NCI-H2029 treated with DMSO at 0.1 percent for 48 hours (cell line): ENCODE measurements around the gene PET100.

Source experiments
- DNase-seq: peaks from one replicate; lab custom pipeline; 2025; lab: John Stamatoyannopoulos, UW

Gene PET100

DNA sequence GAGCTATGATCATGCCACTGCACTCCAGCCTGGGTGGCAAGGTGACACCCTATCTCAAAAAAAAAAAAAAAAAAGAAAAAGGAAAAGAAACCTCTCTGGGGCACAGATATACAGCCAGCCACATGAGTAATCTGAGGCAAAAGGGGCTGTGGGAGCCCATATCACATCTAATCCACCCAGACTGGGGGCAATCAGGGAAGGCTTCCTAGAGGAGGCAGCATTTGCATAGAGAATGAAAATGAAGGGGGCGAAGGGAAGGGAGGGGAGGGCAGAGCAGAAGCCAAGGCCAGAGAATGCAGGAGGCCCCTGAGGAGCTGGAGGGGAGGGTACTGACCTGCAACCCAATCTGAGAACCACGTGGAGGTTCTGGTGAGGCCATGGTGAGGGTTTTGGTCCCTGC lies 20.6 kb downstream of the PET100 start:
- DNase-seq = no peak

DNA sequence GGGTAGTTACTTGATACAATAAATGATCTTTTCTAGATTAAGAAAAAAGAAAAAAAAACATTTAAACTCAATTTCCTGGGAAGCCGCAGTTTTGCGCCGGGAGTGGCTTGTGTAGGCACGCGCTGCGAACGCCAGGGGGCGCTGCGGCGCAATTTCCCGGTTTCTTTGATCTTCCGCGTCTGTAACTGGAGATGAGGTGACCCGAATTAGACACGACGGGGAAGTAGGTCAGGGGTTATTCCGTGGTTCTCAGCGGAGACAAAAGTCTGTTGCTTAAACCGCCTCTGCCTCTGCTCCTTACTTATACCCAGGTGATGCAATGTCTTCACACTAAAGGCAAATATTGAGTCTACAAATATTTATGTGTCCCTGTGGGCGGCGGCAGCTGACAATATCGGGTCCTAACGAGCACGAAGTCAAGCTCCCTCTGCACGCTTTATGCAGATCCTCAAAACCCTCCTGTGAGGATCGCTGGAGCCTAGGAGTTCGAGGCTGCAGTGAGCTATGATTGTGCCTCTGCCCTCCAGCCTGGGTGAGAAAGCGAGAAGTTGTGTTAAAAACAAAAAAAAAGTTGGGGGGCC lies 22.6 kb downstream of the PET100 start:
- DNase-seq = peak; percentile 72

DNA sequence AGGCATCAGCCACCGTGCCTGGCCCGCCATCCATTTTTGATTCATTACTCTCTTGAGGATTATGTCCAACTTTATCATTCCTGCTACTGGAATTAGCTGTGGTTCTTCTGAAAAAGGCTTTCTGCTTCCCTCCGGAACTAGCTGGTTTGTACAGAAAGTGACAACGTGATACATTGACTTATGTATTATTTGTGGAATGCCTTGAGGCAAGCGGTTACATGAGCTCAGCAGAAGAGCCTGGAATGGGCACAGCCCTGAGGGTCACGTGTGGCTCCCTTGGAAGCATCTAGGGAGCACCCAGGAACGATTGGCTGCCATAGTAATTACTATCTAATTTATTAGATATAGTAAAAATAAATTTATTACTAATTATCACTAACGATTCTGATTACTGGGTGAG lies 24.8 kb downstream of the PET100 start:
- no peak for DNase-seq

DNA sequence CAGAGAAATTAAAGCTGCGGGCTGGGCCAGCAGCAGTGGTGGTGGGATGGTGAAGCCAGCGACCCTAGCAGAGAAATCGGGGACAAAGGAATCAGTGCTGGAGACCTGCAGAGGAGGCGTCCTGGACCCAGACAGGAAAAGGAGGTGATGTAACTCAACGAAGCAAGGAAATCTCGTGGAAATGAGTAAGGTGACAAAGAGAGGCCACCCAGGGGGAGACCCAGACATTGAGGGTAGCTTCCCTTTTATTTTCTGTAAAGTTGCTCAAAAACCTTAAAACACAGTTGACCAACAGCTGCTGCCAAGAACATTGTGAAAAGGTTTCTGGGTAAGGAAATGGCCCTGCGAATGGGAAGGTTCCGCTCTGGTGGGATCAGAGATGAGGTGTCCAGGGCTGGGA lies 26.0 kb downstream of the PET100 start:
- DNase-seq = no peak

DNA sequence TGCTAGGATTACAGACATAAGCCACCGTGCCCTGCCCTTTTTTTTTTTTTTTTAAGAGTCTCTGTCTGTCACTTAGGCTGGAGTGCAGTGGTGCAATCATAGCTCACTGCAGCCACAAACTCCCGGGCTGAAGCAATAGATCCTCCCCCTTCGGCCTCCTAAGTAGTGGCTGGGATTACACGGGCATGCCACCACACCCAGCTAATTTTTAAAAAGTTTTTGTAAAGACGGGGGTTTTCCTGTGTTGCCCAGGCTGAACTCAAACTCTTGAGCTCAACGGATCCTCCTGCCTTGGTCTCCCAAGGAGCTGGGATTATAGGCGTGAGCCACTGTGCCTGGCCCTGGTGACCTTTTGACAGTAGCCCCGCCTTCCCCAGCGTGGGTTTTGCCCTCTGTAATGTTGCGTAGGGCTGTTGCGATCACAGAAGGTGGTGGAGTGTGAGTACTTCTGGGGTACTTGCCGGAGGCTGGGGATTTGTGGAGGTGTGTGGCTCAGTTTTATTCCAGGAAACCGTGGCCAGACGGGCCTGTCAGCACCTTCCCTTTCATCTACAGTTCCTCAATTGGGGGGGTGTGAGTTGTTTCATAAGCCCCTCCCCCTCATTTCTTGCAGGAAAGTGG lies 27.6 kb downstream of the PET100 start:
- no peak for DNase-seq

DNA sequence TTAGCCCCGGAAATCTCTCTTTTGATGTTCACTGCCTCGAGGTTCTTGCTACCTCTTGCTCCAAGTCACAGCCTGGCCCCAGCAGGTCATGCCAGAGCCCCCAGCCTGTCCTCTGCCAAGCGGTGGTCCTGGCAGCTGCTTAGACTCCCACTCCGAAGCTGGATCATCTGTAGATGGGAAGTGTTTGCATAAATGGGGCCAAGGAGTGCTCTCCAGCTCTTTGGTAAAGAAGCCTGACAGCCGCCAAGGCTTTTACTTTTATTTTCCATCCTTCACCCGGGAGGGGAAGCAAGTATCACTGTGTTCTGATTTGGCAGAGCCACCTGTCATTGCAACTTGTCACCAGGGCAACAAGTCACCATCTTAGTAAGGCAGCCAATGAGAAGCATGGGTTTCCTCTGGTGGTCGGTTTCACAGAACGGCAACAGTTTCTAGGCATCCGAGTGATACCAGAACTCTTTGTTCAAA lies 28.7 kb downstream of the PET100 start:
- no peak for DNase-seq

DNA sequence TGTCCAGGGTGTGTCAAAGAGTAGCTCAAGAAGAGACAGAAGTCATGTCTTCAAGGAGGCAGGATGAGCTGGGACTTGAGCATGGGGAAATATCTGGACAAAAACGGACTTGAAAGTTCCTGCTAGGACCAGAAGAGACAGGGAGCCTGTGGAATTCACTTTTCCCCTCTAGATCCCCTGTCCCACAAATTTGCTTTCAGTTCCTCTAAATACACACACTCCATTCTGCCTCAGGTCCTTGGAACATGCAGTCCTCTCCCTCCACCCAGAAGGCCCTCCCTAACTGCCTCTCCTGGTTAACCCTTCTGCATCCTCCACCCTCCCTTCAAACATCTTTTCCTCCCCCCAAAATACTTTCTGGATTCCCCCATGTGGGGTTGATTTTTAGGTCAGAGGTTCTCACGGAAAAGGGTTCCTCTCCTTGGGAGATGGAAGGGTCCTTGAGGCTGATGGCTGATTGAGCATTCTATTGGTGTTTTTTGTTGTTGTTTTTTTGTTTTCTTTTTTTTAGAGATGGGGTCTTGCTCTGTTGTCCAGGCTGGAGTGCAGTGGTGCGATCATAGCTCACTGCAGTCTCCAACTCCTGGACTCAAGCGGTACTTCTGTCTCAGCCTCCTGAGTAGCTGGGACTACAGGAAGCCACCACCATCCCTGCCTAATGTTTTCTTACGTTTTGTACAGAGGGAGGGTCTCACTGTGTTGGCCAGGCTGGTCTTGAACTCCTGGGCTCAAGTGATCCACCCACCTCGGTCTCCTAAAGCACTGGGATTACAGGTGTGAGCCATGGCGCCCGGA lies 32.3 kb downstream of the PET100 start:
- no peak for DNase-seq

DNA sequence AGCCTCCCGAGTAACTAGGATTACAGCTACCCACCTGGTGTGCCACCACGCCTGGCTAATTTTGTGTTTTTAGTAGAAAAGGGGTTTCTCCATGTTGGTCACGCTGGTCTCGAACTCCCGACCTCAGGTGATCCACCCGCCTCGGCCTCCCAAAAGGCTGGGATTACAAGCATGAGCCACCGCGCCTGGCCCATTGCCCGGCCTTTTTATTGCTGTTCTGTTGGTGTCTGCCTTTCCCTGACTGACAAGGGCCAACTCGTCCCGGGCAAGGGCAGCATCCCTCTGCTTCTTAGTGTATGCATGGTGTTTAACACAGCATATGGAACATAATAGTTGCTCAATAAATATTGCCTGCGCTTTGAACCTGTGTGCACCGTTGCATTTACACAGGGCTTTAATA lies 33.1 kb downstream of the PET100 start:
- DNase-seq = no peak

DNA sequence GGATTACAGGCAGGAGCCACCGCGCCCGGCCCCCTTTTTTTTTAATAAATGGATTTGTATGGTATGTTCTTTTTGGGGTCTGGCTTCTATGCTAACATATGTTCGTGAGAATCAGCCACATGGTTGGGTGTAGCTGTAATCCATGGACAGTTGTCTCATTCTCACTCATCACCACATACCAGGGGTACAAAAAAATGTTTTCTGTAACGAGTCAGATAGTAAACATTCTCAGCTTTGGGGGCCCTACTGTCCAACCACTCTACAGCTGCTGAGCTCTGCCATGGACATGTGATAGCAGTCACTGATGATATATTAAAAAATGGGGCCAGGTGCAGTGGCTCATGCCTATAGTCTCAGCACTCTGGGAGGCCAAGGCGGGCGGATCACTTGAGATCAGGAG lies 34.1 kb downstream of the PET100 start:
- no peak for DNase-seq

DNA sequence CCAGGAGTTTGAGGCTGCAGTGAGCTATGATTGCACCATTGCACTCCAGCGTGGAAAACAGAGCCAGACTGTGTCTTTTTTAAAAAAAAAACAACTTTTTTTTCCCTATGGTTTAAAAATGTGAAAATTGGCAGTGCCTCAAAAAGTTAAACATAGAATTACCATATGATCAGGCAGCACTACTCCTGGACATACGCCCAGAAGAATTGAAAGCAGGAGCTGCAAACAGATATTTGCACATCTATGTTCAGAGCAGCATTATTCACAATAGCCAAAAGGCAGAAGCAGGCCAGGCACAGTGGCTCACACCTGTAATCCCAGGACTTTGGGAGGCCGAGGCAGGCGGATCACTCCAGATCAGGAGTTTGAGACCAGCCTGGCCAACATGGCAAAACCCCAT lies 35.5 kb downstream of the PET100 start:
- DNase-seq = no peak

DNA sequence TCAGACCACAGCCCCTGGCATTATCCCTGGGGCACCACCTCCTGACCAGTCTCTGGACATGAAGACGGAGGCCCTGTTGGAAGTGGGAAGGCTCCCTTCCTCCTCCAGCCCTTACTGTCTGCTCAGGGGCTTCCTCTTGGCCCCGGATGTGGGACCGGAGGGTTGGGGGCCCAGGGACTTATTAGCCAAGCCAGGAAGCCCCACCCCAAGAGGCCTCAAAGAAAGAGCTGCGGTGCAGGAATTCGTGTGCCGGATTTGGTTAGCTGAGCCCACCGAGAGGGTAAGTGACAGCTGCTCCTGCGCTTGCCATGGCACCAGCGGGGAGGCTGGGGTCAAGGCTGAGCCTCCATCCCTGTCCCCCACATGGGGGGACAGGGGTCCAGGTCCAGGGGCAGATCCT lies 39.2 kb downstream of the PET100 start, which contains the start of gene RETN:
Gene RETN, plus strand, starts transcription at position 208 of the 400 bp plus-strand sequence. CDS start 278 bp downstream, outside the sequence.
- DNase-seq = no peak

DNA sequence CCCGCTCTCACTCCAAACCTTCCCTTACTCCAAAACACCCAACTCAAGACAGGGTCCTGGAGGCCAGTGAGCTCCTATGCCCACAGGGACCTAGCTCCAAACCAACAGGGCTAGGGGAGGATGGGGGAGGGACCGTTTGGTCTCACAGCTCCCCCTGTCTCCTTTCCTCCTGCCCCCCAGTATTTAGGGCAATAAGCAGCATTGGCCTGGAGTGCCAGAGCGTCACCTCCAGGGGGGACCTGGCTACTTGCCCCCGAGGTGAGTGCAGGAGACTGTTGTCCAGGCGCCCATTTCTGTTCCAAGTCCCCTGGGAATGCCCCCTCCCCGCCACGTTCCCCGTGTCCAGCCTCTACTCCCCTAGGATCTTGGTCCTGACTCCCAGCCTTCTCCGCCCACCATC lies 40.0 kb downstream of the PET100 start:
- no peak for DNase-seq

DNA sequence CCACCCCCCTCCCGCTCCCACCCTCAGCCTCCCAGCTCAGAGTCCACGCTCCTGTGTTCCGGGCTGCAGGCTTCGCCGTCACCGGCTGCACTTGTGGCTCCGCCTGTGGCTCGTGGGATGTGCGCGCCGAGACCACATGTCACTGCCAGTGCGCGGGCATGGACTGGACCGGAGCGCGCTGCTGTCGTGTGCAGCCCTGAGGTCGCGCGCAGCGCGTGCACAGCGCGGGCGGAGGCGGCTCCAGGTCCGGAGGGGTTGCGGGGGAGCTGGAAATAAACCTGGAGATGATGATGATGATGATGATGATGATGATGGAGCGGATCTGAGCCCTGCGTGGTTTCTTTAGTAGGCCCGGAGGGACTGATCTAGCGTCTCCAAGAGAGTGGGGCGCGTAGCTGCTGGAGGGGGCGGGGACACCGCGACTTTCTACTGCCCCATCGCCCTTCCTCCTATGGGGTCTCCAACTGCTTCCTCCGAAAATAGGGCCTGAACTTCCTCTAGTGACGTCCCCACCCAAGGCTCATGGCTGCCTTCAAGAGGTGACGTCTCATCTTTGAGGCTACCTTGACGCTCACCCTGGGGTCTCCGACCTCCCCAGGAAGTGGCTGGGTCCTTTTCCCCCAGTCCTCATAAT lies 40.7 kb downstream of the PET100 start:
- DNase-seq = no peak

DNA sequence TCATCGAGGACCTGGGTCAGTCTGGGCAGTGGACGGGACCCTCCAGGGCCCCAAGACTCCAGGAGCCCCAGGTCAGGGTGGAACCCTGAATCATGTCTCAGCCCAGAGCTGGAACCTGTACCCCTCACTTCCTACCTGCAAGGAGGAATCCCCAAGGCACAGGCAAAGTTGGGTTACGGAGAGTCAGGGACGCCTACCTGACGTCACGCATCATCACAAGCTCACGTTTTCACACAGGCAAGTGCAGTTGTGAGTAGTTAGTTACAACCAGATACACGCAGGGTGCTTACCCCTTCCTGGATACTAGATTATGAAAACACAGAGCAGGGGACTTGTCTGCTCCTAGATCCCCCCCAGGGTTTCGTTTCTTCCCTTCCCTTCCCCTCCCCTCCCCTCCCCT lies 41.2 kb downstream of the PET100 start:
- no peak for DNase-seq

DNA sequence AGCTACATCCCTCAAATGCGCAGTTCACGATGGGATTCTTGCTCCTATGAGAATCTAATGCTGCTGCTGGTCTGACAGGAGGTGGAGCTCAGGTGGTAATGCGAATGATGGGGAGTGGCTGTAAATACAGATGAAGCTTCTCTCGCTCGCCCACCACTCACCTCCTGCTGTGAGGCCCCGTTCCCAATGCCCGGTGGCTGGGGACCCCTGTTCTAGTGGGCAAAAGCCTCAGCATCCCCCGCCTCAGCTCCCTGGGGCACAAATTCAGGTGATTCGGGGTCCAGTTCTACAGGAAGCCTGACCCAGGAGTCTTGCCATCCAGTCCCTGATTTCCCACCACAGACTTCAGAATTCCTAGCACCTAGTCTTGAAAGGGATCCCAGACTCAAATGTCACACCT lies 42.9 kb downstream of the PET100 start:
- DNase-seq = no peak

DNA sequence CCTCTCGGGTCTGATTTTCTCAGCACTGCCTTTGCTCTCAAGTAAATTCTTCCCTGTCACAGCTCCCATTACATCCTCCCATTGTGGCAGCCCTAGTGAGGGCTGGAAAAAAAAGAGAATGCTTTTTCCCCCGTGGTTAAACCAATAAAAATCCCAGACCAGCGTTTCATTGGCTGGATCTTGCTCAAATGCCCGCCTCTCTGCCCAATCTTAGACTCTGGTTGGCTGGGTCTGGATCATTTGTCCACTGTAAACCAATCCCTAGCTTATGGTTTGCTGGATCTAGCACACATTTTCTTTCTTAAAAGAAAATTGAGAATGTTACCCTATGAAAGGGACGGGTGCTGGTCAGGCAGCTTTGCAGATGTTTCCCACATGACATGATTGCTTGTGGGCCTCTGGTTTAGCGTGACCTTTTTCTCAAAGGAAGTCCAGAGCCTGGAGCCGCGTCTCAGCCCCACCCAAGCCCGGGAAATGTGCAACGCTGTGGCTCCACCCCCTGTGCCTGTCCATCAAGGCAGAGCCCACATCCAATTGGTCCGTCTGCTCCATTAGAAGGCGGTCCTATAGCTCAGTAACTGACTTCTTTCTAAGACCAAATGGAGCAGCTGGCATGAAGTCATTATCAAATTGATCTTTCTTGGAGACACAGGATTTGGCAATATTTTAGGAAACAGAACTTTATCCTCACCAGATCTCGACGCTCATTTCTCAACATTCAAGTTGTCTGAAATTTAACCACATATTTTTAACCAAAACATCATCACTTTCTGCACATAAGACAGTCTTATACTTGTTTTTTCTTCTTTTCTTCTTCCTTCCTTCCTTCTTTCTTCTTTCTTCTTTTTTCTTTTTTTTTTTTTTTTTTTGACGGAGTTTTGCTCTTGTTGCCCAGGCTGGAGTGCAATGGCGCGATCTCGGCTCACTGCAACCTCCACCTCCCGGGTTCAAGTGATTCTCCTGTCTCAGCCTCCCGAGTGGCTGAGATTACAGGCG lies 44.7 kb downstream of the PET100 start:
- DNase-seq = no peak

DNA sequence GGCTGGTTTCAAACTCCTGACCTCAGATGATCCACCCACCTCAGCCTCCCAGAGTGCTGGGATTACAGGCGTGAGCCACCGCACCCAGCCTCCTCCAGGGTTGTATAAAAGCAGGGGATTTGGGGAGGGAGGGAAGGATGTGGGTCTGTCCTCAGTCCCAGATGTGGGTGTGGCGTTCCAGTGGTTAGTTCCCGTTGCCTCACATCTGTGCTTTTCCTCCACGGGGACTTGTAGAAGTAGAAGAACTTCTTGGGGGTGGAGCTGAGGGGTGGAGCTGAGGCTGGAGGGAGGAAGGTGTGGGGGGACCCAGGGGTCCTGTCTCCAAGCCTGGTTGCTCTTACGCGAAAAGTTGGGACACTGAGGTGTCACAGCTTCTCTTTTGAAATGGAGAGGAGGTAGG lies 46.8 kb downstream of the PET100 start:
- no peak for DNase-seq

DNA sequence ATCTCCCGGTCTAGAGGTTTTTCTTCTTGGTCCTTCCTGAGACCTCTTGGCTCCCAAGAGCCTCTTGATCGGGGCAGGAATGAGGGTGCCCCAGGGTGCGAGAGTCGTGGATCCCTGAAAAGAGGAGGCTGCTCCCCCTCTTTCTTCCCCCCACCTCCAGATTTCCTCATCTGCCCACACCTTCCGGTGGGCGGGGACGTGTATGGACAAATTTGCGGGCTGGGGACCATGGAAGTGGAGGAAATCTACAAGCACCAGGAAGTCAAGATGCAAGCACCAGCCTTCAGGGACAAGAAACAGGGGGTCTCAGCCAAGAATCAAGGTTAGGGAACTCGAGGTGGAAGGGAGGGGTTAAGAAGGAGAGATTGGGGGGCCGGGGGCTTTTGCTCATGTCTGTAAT lies 47.3 kb downstream of the PET100 start, which contains the start of gene MCEMP1:
Gene MCEMP1, plus strand, starts transcription at position 237 of the 400 bp plus-strand sequence. Its CDS starts 31 bp downstream, at position 268.
- DNase-seq = no peak

DNA sequence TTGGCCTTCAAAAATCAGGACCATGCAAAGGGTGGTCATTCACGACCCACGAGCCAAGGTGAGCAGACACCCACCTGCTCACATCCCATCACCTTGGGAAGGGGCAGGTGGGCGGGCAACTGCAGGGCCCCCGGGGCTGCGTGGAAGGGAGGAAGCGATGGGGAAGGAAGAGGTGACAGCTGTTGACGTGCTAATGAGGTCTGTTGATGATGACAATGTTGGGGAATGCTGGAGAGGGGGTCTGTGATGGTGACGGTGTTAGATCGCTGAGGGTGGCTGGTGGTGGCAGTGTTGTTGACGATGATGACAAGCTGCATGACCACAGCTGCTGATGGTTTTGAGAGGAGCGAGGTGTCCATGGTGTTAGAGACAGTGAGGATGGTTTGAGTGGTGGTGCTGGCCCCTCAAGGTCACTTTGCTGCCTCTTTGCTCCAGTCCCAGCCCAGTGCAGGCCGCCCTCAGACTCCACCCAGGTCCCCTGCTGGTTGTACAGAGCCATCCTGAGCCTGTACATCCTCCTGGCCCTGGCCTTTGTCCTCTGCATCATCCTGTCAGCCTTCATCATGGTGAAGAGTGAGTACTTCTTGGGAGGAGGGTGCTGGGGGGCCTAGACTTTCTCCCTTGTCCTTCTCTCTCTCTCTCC lies 48.2 kb downstream of the PET100 start:
- DNase-seq = no peak

DNA sequence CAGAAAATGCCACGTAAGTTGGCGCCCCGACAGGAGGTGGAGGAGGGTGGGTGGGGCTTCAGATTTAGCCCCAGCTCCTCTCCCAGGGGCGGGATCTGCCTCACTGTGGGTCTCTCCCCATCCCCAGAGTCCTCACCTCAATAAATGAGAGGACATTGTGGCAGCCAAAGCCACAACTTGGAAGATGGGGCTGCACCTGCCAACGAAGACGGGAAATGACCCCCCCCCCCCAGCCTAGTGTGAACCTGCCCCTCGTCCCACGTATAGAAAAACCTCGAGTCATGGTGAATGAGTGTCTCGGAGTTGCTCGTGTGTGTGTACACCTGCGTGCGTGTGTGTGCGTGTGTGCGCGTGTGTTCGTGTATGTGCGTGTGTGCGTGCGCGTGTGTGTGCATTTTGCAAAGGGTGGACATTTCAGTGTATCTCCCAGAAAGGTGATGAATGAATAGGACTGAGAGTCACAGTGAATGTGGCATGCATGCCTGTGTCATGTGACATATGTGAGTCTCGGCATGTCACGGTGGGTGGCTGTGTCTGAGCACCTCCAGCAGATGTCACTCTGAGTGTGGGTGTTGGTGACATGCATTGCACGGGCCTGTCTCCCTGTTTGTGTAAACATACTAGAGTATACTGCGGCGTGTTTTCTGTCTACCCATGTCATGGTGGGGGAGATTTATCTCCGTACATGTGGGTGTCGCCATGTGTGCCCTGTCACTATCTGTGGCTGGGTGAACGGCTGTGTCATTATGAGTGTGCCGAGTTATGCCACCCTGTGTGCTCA lies 49.6 kb downstream of the PET100 start:
- no peak for DNase-seq
